Measurements from ENCODE around the gene ANKRD13D. TPM values are rescaled to one million over a fixed set of nuclear protein-coding genes. Genes with fewer than 3 reads are reported as not detected.
A peak's percentile ranks its signal among the peaks of the same experiment; 100 is the strongest.

Gene ANKRD13D
- total RNA-seq, 1 donor from 2014 or later = 40.8 TPM

- Mint-ChIP-seq H3K4me3 (ENCODE audit: unreplicated experiment) (no peak overlapping the region), H3K4me1 (ENCODE audit: low read depth, unreplicated experiment) (peaks cover 13% of the 10 kb centered on the region), H3K9me3 (ENCODE audit: unreplicated experiment) (no peaks in the 10 kb centered on the region), H3K27me3 (ENCODE audit: low read depth, unreplicated experiment) (no peaks in the 10 kb centered on the region), H3K36me3 (ENCODE audit: low read depth, unreplicated experiment) (peaks cover 6% of the 10 kb centered on the region), H3K27ac (ENCODE audit: unreplicated experiment) (no peak overlapping the region)
- FAIRE-seq = no peak
- Histone ChIP-seq H3K4me2 (ENCODE audit: low read length) (no peak overlapping the region), H3K4me3 (ENCODE audit: insufficient read depth, low read depth, low read length) (no peak overlapping the region), H3K27me3 (ENCODE audit: insufficient read depth, low read length) (no peaks in the 10 kb centered on the region), H3K4me1 (ENCODE audit: insufficient read depth, low read length) (peaks cover 21% of the 10 kb centered on the region), H2AFZ (ENCODE audit: low read depth, low read length) (no peak overlapping the region), H4K20me1 (ENCODE audit: insufficient read depth, low read length) (peaks cover 10% of the 10 kb centered on the region), H3K9me3 (ENCODE audit: insufficient read depth, low read depth, low read length) (no peaks in the 10 kb centered on the region), H3K79me2 (ENCODE audit: insufficient read depth, low read length) (peaks cover 13% of the 10 kb centered on the region), H3K27ac (ENCODE audit: low read depth, low read length) (no peak overlapping the region), H3K36me3 (ENCODE audit: insufficient read depth, low read length) (peaks cover 13% of the 10 kb centered on the region), H3K9ac (ENCODE audit: low read length) (no peak overlapping the region)
- DNase-seq (ENCODE audit: low read depth) = no peak
- TF ChIP-seq, protein P1, sequence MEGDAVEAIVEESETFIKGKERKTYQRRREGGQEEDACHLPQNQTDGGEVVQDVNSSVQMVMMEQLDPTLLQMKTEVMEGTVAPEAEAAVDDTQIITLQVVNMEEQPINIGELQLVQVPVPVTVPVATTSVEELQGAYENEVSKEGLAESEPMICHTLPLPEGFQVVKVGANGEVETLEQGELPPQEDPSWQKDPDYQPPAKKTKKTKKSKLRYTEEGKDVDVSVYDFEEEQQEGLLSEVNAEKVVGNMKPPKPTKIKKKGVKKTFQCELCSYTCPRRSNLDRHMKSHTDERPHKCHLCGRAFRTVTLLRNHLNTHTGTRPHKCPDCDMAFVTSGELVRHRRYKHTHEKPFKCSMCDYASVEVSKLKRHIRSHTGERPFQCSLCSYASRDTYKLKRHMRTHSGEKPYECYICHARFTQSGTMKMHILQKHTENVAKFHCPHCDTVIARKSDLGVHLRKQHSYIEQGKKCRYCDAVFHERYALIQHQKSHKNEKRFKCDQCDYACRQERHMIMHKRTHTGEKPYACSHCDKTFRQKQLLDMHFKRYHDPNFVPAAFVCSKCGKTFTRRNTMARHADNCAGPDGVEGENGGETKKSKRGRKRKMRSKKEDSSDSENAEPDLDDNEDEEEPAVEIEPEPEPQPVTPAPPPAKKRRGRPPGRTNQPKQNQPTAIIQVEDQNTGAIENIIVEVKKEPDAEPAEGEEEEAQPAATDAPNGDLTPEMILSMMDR (IDR thresholded peaks at IDR 0.05; ENCODE audit: insufficient read depth, low read depth, low read length) = no peak
- TF ChIP-seq EZH2 (IDR thresholded peaks at IDR 0.05; ENCODE audit: insufficient read depth, low read length) = no peak
These were observed 3.3 kb upstream of the ANKRD13D start for GRCh38 chr11:67285541-67286498.

- Histone ChIP-seq H3K4me2 (ENCODE audit: low read length) (no peak overlapping the region), H3K27ac (ENCODE audit: low read depth, low read length) (no peak overlapping the region)
These were observed 2.3 kb upstream of the ANKRD13D start for GRCh38 chr11:67286621-67287333.

More at GRCh38 chr11:67286621-67287333, 2.3 kb upstream of the ANKRD13D start:
- peaks cover 18% of the 10 kb centered on the region for H3K36me3 ChIP-seq (ENCODE audit: insufficient read depth, low read length)
- no peaks in the 10 kb centered on the region for H3K9me3 Mint-ChIP-seq (ENCODE audit: unreplicated experiment)
- no peaks in the 10 kb centered on the region for H3K27me3 ChIP-seq (ENCODE audit: insufficient read depth, low read length)
- no peaks in the 10 kb centered on the region for H3K27me3 Mint-ChIP-seq (ENCODE audit: low read depth, unreplicated experiment)
- H3K4me1 Mint-ChIP-seq (ENCODE audit: low read depth, unreplicated experiment) = peaks cover 13% of the 10 kb centered on the region
- peaks cover 16% of the 10 kb centered on the region for H4K20me1 ChIP-seq (ENCODE audit: insufficient read depth, low read length)
- TF ChIP-seq, protein P1 (IDR thresholded peaks at IDR 0.05; ENCODE audit: insufficient read depth, low read depth, low read length) = no peak
- no peak for TF ChIP-seq EZH2 (IDR thresholded peaks at IDR 0.05; ENCODE audit: insufficient read depth, low read length)
- H3K36me3 Mint-ChIP-seq (ENCODE audit: low read depth, unreplicated experiment) = peaks cover 6% of the 10 kb centered on the region
- H3K4me3 Mint-ChIP-seq (ENCODE audit: unreplicated experiment) = peak overlapping the region; percentile 57
- no peak overlapping the region for H3K9ac ChIP-seq (ENCODE audit: low read length)
- H3K79me2 ChIP-seq (ENCODE audit: insufficient read depth, low read length) = peaks cover 23% of the 10 kb centered on the region
- no peak for FAIRE-seq
- H3K27ac Mint-ChIP-seq (ENCODE audit: unreplicated experiment) = peak overlapping the region; percentile 98
- no peak for DNase-seq (ENCODE audit: low read depth)
- H3K9me3 ChIP-seq (ENCODE audit: insufficient read depth, low read depth, low read length) = no peaks in the 10 kb centered on the region
- H3K4me1 ChIP-seq (ENCODE audit: insufficient read depth, low read length) = peaks cover 23% of the 10 kb centered on the region
- no peak overlapping the region for H2AFZ ChIP-seq (ENCODE audit: low read depth, low read length)
- no peak overlapping the region for H3K4me3 ChIP-seq (ENCODE audit: insufficient read depth, low read depth, low read length)

All from astrocyte (in vitro differentiated cells and primary cell).